HG02852 (cell line): Measurements from ENCODE around the gene TFDP3.

Experiments
- ATAC-seq: cut with Tn5 transposase; IDR thresholded peaks from one replicate; pipeline ENCODE4 v1.9.1; 2021; ENCODE audit warnings: mild to moderate bottlenecking, moderate library complexity; ENCODE audit not compliant: unreplicated experiment

The TFDP3 gene

GRCh38 chrX:133218329-133218728 lies at the start of gene TFDP3:
TFDP3 (minus strand) TSS chrX:133218354; CDS start chrX:133218259, 95 bp downstream.
- ATAC-seq = no peak

- ATAC-seq = no peak
Measured at GRCh38 chrX:133267621-133268020, 49.5 kb upstream of the TFDP3 start.

- no peak for ATAC-seq
Measured at GRCh38 chrX:133265331-133265730, 47.2 kb upstream of the TFDP3 start.

GRCh38 chrX:133258481-133258880 lies 40.3 kb upstream of the TFDP3 start:
- no peak for ATAC-seq

GRCh38 chrX:133254666-133255065 lies 36.5 kb upstream of the TFDP3 start:
- ATAC-seq = no peak

- no peak for ATAC-seq
Measured at GRCh38 chrX:133251204-133251603, 33.0 kb upstream of the TFDP3 start.

GRCh38 chrX:133250184-133251100 lies 32.3 kb upstream of the TFDP3 start:
- ATAC-seq = no peak

GRCh38 chrX:133249266-133250058 lies 31.3 kb upstream of the TFDP3 start:
- ATAC-seq = no peak

- ATAC-seq = no peak
Measured at GRCh38 chrX:133248177-133248576, 30.0 kb upstream of the TFDP3 start.

- ATAC-seq = no peak
Measured at GRCh38 chrX:133246921-133247320, 28.8 kb upstream of the TFDP3 start.

GRCh38 chrX:133235830-133236229 lies 17.7 kb upstream of the TFDP3 start:
- ATAC-seq = no peak

- ATAC-seq = no peak
Measured at GRCh38 chrX:133232331-133232730, 14.2 kb upstream of the TFDP3 start.

GRCh38 chrX:133229361-133229760 lies 11.2 kb upstream of the TFDP3 start:
- no peak for ATAC-seq

GRCh38 chrX:133215747-133216146 lies 2.4 kb downstream of the TFDP3 start:
- ATAC-seq = no peak

- ATAC-seq = no peak
Measured at GRCh38 chrX:133215017-133215416, 3.1 kb downstream of the TFDP3 start.

GRCh38 chrX:133214301-133214700 lies 3.9 kb downstream of the TFDP3 start:
- no peak for ATAC-seq

- ATAC-seq = no peak
Measured at GRCh38 chrX:133213117-133213516, 5.0 kb downstream of the TFDP3 start.

GRCh38 chrX:133207751-133208150 lies 10.4 kb downstream of the TFDP3 start:
- ATAC-seq = no peak

- no peak for ATAC-seq
Measured at GRCh38 chrX:133191739-133192039, 26.5 kb downstream of the TFDP3 start.

- ATAC-seq = no peak
Measured at GRCh38 chrX:133190877-133191738, 27.0 kb downstream of the TFDP3 start.

GRCh38 chrX:133189195-133189594 lies 29.0 kb downstream of the TFDP3 start:
- no peak for ATAC-seq
